Measurements from ENCODE around the gene STAC3. TPM values are rescaled to one million over a fixed set of nuclear protein-coding genes. Genes with fewer than 3 reads are reported as not detected.

Gene STAC3
- total RNA-seq, 3 donors from 2014 or later (not counting 1 experiment from before 2014, with no cell fraction given): 2.4 to 4.1 (median 3.8) TPM

DNA sequence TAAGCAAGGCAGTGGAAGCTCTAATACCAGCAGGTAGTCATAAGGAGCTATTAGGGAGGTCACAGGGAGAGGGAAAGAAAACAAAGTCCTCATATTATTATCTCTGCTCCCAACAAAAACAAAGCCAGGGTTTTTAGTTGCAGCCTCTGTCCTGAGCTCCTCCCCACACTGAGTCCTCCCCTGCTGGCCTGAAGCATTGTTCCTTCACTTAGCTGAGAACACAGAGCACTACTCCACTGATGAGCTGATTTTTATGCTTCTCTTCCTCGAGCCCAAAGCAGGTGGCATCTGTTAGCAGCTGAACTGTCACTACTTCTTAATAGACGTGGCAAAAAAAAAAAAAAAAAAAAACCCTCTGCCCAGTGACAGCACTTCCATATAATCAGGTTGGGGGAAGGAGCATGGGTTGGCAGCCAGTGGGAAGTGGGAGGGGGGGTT is 10.5 kb upstream of the STAC3 start:
- Histone ChIP-seq H3K27me3 (ENCODE audit: control insufficient read depth, insufficient read depth, low read length) (no peaks in the 10 kb centered on the region), H3K4me3 (ENCODE audit: low read length) (no peak overlapping the region), H3K9me3 (ENCODE audit: control insufficient read depth, insufficient read depth, low read length) (no peaks in the 10 kb centered on the region), H3K4me1 (ENCODE audit: control insufficient read depth, insufficient read depth, low read length) (peaks cover 6% of the 10 kb centered on the region), H3K27ac (ENCODE audit: low read length) (no peak overlapping the region), H3K36me3 (ENCODE audit: control insufficient read depth, insufficient read depth, low read length) (peaks cover 53% of the 10 kb centered on the region)
- Mint-ChIP-seq H3K9me3 (no peaks in the 10 kb centered on the region), H3K36me3 (no peaks in the 10 kb centered on the region), H3K4me3 (no peak overlapping the region), H3K27ac (no peak overlapping the region), H3K4me1 (peaks cover 4% of the 10 kb centered on the region in 2 donors), H3K27me3 (ENCODE audit: low read depth in 2 of 2) (no peaks in the 10 kb centered on the region)
- no peak for ATAC-seq
- DNase-seq: no peak
- intact Hi-C loops (cut with micrococcal nuclease): no loop called here
- 86% methylated on average over 1 of the region's 2 CpGs for WGBS (ENCODE audit: insufficient coverage)
- TF ChIP-seq, protein P1, sequence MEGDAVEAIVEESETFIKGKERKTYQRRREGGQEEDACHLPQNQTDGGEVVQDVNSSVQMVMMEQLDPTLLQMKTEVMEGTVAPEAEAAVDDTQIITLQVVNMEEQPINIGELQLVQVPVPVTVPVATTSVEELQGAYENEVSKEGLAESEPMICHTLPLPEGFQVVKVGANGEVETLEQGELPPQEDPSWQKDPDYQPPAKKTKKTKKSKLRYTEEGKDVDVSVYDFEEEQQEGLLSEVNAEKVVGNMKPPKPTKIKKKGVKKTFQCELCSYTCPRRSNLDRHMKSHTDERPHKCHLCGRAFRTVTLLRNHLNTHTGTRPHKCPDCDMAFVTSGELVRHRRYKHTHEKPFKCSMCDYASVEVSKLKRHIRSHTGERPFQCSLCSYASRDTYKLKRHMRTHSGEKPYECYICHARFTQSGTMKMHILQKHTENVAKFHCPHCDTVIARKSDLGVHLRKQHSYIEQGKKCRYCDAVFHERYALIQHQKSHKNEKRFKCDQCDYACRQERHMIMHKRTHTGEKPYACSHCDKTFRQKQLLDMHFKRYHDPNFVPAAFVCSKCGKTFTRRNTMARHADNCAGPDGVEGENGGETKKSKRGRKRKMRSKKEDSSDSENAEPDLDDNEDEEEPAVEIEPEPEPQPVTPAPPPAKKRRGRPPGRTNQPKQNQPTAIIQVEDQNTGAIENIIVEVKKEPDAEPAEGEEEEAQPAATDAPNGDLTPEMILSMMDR (IDR thresholded peaks at IDR 0.05): no peak

DNA sequence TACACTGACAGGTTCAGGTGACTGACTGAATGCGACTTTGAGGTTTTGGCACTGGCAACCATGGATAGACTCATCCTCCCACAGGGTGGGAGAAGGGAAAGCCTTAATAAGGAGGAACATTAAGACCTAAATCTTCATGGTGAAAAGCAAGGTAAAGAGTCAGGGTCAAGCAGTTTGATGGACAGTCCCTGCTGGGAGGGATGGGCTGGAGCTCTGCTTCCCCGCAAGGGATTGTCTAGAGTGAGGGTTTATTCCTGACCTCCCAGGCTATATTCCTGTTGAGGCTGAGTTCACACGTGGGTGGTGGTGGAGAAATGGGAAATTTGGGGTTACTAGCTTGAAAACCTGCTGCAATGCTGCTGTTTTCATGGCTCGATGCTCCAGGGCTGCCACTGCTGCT is 9.4 kb upstream of the STAC3 start:
- DNase-seq (no peak), ATAC-seq (no peak)
- Mint-ChIP-seq H3K9me3 (no peaks in the 10 kb centered on the region), H3K4me1 (peaks cover 4% of the 10 kb centered on the region in 2 donors), H3K27ac (no peak overlapping the region), H3K36me3 (no peaks in the 10 kb centered on the region), H3K27me3 (ENCODE audit: low read depth in 2 of 2) (no peaks in the 10 kb centered on the region), H3K4me3 (no peak overlapping the region)
- Histone ChIP-seq H3K9me3 (ENCODE audit: control insufficient read depth, insufficient read depth, low read length) (no peaks in the 10 kb centered on the region), H3K27me3 (ENCODE audit: control insufficient read depth, insufficient read depth, low read length) (no peaks in the 10 kb centered on the region), H3K36me3 (ENCODE audit: control insufficient read depth, insufficient read depth, low read length) (peaks cover 62% of the 10 kb centered on the region), H3K4me3 (ENCODE audit: low read length) (no peak overlapping the region), H3K4me1 (ENCODE audit: control insufficient read depth, insufficient read depth, low read length) (peaks cover 6% of the 10 kb centered on the region), H3K27ac (ENCODE audit: low read length) (no peak overlapping the region)
- intact Hi-C loops (cut with micrococcal nuclease): no loop called here
- TF ChIP-seq, protein P1 (IDR thresholded peaks at IDR 0.05): no peak
- 94% methylated on average over 4 of the region's 4 CpGs for WGBS (ENCODE audit: insufficient coverage)

DNA sequence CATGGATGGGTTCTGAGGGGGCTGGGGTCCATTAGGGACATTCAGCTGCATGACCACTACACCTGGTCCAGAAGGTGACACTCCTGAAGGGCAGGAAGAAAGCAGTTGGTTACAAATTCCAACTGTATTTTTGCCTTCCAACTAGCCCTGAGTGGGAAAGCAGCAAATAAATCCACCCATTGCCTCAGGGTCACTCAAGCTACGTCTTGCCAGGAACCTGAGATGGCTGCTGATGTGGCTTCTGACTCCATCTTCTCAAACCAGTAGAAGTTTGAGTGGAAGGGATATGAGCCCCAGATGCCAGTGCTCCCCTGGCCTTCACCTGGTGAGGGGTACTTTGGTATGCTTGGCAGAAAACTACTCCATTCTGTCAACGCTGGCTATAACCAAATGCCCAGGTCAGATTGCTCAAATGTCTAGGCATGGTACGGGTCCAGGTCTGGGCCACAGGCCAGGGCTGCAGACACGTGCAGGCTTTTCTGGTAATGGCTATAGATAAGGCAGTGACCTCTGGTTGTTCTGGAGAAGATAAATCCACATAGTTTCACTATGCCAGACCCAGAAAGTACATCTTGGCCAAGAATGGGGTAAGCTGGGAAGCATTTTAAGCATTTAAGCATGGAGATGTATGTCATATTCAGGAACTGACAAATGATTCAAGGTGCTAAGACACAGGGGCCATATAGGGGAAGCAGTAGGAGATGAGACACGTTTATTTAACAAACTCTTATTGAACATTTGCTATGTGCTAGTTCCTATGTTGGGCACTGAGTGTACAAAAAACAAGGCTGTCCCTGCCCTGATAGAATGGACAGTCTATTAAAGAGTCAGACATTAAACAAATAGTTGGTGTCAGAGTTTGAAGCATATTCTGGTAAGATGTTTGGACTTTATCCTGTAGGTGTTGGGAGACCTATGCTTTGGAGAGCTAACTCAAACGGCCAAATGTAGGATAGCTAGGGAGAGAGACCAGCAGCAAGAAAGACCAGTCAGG is 8.3 kb upstream of the STAC3 start:
- Histone ChIP-seq H3K36me3 (ENCODE audit: control insufficient read depth, insufficient read depth, low read length) (peaks cover 66% of the 10 kb centered on the region), H3K4me1 (ENCODE audit: control insufficient read depth, insufficient read depth, low read length) (peaks cover 6% of the 10 kb centered on the region), H3K27ac (ENCODE audit: low read length) (no peak overlapping the region), H3K4me3 (ENCODE audit: low read length) (no peak overlapping the region), H3K9me3 (ENCODE audit: control insufficient read depth, insufficient read depth, low read length) (no peaks in the 10 kb centered on the region), H3K27me3 (ENCODE audit: control insufficient read depth, insufficient read depth, low read length) (no peaks in the 10 kb centered on the region)
- TF ChIP-seq, protein P1 (IDR thresholded peaks at IDR 0.05): no peak
- 81% methylated on average over 6 of the region's 6 CpGs for WGBS (ENCODE audit: insufficient coverage)
- Mint-ChIP-seq H3K36me3 (no peaks in the 10 kb centered on the region), H3K27me3 (ENCODE audit: low read depth in 2 of 2) (no peaks in the 10 kb centered on the region), H3K4me3 (no peak overlapping the region), H3K9me3 (no peaks in the 10 kb centered on the region), H3K27ac (no peak overlapping the region), H3K4me1 (peaks cover 4% of the 10 kb centered on the region in 2 donors)
- ATAC-seq (no peak), DNase-seq (no peak)
- intact Hi-C loops (cut with micrococcal nuclease): no loop called here

Data from natural killer cell (primary cell).